Jurkat, Clone E6-1 (cell line): ENCODE results near the gene CCNY.
"Not testable (repeated sequence)": the region's sequence is repeated elsewhere in the genome, so short reads cannot be mapped to it uniquely, and the experiment has no call there.

ENCODE experiments used
- DNase-seq: peaks from one replicate; pipeline ENCODE4 v3.0.0-alpha.2; 2011; ENCODE audit warnings: low read depth, low spot score
- H3K4me3 ChIP-seq: 2 replicates; pipeline ENCODE4 v1.5.1; 2011; ENCODE audit warnings: mild to moderate bottlenecking, low read length, control low read depth, moderate library complexity

The CCNY gene

DNA sequence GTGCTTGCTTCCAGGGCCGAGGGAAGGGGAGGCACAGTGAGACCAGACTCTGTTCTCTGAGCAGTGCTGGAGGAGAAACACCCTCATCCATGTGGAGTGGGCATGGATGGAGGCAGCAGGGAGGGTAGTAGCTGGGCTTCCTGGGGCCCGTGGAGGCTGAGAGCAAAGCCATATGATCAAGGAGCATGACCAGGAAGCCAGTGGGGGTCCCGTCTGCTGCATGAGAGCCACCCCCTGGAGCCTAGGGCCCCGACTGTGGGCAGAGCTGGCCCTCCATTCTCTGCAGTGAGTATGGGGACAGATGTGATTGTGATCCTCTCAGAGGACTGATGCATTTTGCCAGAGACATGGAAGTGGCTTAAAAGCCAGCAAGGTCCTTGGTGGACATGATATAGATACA lies 61.6 kb downstream of the CCNY start:
- H3K4me3 ChIP-seq = no peak overlapping the region
- no peak for DNase-seq

DNA sequence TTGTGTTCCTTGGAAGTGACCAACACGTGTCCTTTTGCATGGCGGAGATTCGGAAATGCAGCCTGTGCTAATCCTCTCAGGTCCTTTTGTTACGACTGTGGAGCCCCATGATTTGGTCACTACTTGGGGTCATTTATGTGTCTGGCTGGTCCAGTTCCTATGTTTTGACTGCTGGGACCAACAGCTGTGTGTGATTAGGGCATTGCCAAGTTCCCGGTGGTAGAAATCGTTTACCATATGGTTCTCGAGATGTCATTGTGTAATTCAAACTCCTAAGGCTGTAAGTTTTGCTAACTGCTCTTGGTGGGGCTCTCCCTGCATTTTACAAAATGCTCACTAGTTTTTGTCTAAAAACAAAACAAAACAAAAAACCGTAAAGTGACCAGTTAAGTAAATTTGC lies 62.0 kb downstream of the CCNY start:
- DNase-seq = no peak

GRCh38 chr10:35398908-35399307 lies 62.6 kb downstream of the CCNY start:
- DNase-seq = no peak
- H3K4me3 ChIP-seq = no peak overlapping the region

More for the DNA sequence above, 62.0 kb downstream of the CCNY start:
- H3K4me3 ChIP-seq = no peak overlapping the region

GRCh38 chr10:35399414-35400009 lies 63.2 kb downstream of the CCNY start:
- no peak overlapping the region for H3K4me3 ChIP-seq
- no peak for DNase-seq

DNA sequence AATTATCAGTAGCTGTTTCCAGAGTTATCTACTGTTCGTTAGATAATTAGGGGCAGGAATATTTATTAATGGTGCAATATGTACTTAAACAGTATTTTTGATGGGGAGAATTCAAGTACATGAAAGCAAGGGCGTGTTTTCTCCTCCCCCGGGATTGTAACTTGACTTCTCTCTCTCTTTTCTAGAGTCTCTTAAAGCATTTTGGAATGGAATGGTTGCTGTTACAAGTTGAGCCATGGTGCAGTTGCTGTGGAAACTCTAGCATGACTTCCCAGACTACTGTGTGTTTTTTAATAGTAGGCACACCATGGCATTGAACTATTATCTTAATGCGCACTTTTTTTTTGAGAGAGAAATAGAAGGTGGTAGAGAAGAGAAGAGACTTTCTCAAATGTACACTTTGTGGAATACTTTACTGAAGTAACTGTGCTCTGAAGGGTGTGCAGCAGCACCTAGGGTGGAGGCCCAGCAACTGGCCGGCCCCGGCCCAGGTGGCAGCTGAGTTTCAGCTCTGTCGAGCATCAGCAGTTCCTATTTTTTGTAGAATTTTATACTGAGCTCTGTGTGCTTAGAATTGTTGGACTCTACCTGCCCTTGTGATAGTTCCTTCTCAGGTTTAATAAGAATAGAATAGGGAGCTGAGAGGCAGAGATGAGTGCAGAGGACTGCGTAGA lies 64.4 kb downstream of the CCNY start:
- no peak for DNase-seq
- H3K4me3 ChIP-seq = no peak overlapping the region

GRCh38 chr10:35403491-35403890 lies 67.2 kb downstream of the CCNY start:
- not testable (repeated sequence) for DNase-seq, H3K4me3 ChIP-seq

- H3K4me3 ChIP-seq, DNase-seq: not testable (repeated sequence)
These were observed 67.8 kb downstream of the CCNY start for GRCh38 chr10:35404077-35404476.

DNA sequence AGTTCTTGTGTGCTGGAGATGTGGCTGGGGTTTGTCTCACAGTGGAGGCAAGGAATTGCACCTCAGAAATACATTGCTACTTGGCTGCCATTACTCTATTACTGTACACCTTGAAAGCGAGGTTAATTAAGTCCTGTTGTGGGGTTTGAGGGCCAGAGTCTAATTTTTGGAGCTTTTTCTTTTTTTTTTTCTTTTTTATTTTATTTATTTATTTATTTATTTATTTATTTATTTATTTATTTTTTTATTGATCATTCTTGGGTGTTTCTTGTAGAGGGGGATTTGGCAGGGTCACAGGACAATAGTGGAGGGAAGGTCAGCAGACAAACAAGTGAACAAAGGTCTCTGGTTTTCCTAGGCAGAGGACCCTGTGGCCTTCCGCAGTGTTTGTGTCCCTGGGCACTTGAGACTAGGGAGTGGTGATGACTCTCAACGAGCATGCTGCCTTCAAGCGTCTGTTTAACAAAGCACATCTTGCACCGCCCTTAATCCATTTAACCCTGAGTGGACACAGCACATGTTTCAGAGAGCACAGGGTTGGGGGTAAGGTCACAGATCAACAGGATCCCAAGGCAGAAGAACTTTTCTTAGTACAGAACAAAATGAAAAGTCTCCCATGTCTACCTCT lies 69.8 kb downstream of the CCNY start:
- DNase-seq, H3K4me3 ChIP-seq: not testable (repeated sequence)

GRCh38 chr10:35407696-35408095 lies 71.4 kb downstream of the CCNY start:
- not testable (repeated sequence) for DNase-seq, H3K4me3 ChIP-seq

- no peak overlapping the region for H3K4me3 ChIP-seq
- peak; percentile 57 for DNase-seq
These were observed 72.8 kb downstream of the CCNY start for GRCh38 chr10:35409094-35409582.

GRCh38 chr10:35409808-35410207 lies 73.5 kb downstream of the CCNY start:
- no peak for DNase-seq
- no peak overlapping the region for H3K4me3 ChIP-seq

DNA sequence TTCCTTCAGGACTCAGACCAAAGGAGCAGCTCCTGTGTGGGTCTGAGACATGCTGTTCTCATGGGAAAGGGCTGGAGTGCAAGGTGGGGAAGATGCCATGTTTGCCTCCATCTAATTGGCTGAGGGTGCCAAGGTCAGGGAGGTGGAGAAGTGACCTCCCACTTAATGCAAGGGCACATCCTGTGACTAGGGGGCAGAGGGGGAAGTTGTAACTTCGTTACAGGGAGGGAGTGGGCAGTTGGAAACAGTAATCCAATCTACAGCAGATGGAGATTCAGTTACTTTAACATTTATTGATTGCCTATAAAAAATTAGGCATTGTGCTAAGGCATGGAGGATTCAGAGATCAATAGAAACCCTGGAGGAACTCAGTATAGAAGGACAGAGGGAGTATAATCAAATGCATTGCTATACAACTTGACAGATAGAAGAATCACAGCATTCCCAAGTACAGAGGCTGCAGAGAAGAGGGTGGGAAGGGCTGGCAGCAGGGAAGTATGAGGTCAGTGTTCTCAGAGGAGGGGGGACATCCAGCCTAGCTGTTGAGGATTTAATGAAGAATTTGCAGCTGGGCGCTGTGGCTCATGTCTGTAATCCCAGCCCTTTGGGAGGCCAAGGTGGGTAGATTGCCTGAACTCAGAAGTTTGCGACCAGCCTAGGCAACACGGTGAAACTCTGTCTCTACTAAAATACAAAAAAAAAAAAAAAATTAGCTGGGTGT lies 75.9 kb downstream of the CCNY start:
- DNase-seq = no peak

GRCh38 chr10:35412900-35413491 lies 76.7 kb downstream of the CCNY start:
- no peak for DNase-seq
- H3K4me3 ChIP-seq = no peak overlapping the region

More for the DNA sequence above, 75.9 kb downstream of the CCNY start:
- no peak overlapping the region for H3K4me3 ChIP-seq

- H3K4me3 ChIP-seq = no peak overlapping the region
- DNase-seq = peak; percentile 53
These were observed 77.9 kb downstream of the CCNY start for GRCh38 chr10:35413985-35414861.

GRCh38 chr10:35415505-35415904 lies 79.2 kb downstream of the CCNY start:
- no peak for DNase-seq
- no peak overlapping the region for H3K4me3 ChIP-seq

GRCh38 chr10:35416619-35417312 lies 80.5 kb downstream of the CCNY start:
- H3K4me3 ChIP-seq = no peak overlapping the region
- DNase-seq = peak; percentile 53

- no peak overlapping the region for H3K4me3 ChIP-seq
- DNase-seq = no peak
These were observed 81.0 kb downstream of the CCNY start for GRCh38 chr10:35417313-35417625.

DNA sequence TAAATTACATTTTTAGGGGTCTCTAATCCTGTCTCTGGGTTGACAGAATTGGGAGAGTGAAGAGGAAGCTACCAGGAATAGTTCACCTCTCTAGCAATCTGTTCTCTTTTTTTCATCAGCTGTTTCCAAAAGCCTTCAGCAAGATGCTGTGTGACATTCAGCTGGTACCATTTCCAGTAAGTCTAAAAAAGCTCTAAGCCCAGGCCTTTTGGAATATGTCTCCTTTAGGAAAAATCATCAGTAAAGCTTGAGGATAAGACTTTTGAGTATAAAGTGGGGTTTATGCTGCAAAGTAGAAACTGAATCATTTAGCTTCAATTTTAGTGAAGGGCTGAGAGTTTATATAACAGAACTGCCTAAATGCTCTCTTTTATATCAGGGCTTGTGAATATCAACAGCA lies 81.5 kb downstream of the CCNY start:
- no peak overlapping the region for H3K4me3 ChIP-seq
- DNase-seq = no peak
